ENCODE measurements around the gene ERCC2. TPM values are rescaled to one million over a fixed set of nuclear protein-coding genes. Genes with fewer than 3 reads are reported as not detected.

ERCC2 gene
- total RNA-seq, 2 experiments from 2014 or later: 17.3 to 21.4 TPM

DNA sequence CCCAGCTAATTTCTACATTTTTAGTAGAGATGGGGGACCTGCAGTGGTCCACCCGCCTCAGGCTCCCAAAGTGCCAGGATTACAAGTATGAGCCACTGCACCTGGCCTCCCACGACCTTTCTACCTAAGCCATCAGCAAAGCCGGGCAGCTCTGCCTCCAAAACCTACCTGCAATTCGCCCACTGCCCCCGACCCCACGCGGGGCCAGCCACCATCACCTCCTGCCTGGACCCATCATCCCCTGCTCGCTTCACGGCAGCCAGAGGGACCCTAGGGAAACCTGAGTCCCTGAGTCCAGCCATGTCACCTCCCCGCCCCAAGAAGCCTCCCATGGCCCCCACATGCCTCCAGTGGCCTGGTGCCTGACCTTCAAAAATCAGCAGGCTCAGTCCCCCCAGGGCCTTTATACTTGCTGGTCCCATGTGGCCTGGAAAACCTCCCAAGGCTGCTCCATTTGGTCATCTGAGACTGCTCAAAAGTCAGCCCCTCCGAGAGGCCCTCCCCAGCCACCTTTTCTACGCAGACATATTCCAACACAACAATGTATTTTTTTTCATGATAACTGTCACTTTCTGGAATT lies 12.1 kb downstream of the ERCC2 start:
- CTCF ChIA-PET: interaction anchor here (1.2 kb wide), 1 partner anchor 20 kb away, joined by 4 read pairs; no protein-coding TSS in a partner anchor
- no peak overlapping the region for H3K4me3 Mint-ChIP-seq
- H3K36me3 Mint-ChIP-seq (ENCODE audit: low read depth): peaks cover 6% of the 10 kb centered on the region
- peaks cover 2% of the 10 kb centered on the region for H3K4me1 Mint-ChIP-seq
- H3K9me3 Mint-ChIP-seq: no peaks in the 10 kb centered on the region
- no peak for DNase-seq
- no peak overlapping the region for H3K27ac Mint-ChIP-seq
- POLR2A ChIA-PET: interaction anchor here (0.8 kb wide), 1 partner anchor 13 kb away, joined by 3 read pairs; no protein-coding TSS in a partner anchor
- no peaks in the 10 kb centered on the region for H3K27me3 Mint-ChIP-seq

DNA sequence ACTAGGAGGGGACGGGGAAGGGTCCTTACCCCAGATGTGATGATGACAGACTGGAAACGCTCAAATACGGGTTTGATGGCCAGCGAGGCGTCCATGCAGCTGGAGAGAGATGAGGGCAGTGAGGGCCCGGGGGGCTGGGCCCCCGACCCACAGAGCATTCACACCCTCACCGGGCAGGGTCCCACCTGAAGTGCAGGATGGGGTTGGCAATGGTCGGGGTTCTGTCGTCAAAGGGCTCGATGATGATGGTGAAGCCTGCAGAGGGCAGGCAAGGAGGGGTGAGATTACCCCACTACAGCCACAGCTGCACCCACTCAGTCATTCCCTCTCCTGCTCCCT lies 13.0 kb downstream of the ERCC2 start:
- ChIA-PET POLR2A (no interaction called here), CTCF (interaction anchor here (1.2 kb wide), 1 partner anchor 19 kb away, joined by 4 read pairs; no protein-coding TSS in a partner anchor)
- Mint-ChIP-seq H3K27me3 (no peaks in the 10 kb centered on the region), H3K4me1 (peaks cover 2% of the 10 kb centered on the region), H3K4me3 (no peak overlapping the region), H3K36me3 (ENCODE audit: low read depth) (peaks cover 6% of the 10 kb centered on the region), H3K27ac (no peak overlapping the region), H3K9me3 (no peaks in the 10 kb centered on the region)
- no peak for DNase-seq

DNA sequence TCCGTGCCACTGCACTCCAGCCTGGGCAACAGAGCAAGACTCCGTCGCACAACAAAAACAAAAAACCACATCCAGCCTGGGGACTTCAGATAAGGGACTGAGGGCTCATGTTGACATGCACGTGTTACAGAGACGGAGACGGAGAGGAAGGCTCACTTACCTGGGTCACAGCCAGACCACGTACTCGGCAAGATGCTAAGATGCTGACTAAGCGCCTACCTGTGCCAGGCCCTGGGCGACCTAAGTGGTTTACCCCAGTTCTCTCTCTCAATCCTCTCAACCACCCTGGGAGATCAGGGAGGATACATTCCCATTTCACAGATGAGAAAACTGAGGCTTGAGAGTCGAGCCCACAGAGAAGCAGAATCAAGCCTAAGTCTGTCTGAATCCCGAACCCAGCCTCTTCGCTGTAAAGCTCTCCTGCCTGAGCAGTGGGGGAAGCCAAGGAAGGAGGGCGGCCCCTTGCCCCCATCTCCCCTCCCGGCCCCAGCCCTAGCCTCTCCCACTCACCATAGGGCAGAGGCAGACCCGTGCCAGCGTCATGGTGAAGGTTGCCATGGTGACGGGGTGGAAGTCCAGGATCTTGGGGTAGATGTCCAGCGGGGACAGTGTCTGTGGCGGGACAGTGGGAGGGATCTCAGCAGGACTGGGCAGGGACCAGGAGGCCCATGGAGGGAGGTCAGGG lies 13.5 kb downstream of the ERCC2 start:
- Mint-ChIP-seq H3K27ac (no peak overlapping the region), H3K4me1 (peaks cover 2% of the 10 kb centered on the region), H3K9me3 (no peaks in the 10 kb centered on the region), H3K27me3 (no peaks in the 10 kb centered on the region), H3K4me3 (no peak overlapping the region), H3K36me3 (ENCODE audit: low read depth) (peaks cover 6% of the 10 kb centered on the region)
- ChIA-PET POLR2A (no interaction called here), CTCF (interaction anchor here (1.8 kb wide), 1 partner anchor 18 kb away, joined by 5 read pairs; no protein-coding TSS in a partner anchor)
- DNase-seq: no peak

DNA sequence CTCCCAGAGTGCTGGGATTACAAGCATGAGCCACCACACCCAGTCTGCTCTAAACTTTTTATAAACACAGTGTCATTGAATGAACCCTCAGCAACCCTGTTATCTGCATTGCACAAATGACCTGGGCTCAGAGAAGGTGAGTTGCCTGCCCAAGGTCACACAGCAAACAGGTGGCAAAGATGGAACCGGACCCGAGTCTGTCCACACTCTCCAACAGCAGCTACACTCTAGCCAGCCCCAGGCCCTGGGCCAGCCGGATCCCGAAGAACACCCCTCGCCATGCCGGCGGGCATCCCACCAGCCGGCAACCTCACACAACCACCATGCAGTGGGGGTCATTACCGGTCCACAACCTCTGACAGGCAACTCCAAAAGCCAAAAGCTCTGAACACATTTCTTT lies 14.5 kb downstream of the ERCC2 start:
- Mint-ChIP-seq H3K27me3 (no peaks in the 10 kb centered on the region), H3K4me1 (peaks cover 2% of the 10 kb centered on the region), H3K36me3 (ENCODE audit: low read depth) (peaks cover 6% of the 10 kb centered on the region), H3K4me3 (no peak overlapping the region), H3K27ac (no peak overlapping the region), H3K9me3 (no peaks in the 10 kb centered on the region)
- no peak for DNase-seq
- CTCF ChIA-PET: interaction anchor here (1.8 kb wide), 1 partner anchor 17 kb away, joined by 5 read pairs; no protein-coding TSS in a partner anchor
- POLR2A ChIA-PET: no interaction called here

DNA sequence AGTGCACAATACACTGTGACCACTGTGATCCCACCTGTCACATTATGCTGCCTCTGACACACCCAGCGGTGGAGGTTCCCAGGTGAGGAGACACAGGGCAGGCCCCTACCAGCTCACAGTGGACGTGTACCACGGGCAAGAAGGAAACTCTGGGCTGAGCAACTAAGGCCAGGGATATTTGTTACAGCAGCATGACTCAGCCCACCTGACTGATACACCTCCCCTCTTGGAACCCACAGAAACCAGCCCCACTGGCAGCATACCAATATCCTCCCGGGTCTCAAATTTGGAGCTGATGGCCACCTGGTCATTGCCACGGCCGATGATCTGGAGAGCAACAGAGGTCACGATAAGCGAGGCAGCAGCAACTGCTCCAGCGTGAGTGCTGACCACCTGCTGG lies 15.0 kb downstream of the ERCC2 start:
- no peak overlapping the region for H3K27ac Mint-ChIP-seq

DNA sequence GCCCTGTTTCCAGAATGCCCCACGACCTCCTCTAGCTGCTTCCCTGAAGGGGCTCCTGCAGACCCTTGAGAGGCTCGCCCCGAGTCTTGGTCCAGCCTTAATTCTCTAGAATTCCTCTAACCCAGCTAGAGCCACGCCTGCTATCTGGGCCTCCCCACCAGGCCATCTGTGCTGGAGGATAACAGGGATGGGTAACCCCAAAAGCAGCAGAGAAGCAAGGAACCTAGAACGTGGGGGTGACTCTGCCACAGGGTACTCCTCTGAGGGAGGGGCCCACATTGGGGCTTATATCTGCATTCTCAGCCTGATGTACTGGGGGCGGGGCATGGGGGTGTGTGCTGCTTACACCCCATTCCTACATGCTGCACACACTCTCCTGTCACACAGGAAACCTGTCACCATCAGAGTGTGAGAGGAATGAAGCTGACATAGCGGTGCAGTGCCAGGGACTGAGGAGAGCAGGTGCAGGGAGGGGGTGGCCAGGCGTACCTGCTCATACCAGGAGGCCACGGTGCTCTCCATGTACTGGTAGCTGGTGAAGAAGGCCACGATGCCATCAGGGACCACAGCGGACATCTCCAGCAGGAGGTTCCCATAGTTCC lies 16.0 kb downstream of the ERCC2 start:
- H3K4me3 Mint-ChIP-seq: no peak overlapping the region
- H3K4me1 Mint-ChIP-seq: no peaks in the 10 kb centered on the region
- POLR2A ChIA-PET: no interaction called here
- peaks cover 6% of the 10 kb centered on the region for H3K36me3 Mint-ChIP-seq (ENCODE audit: low read depth)
- H3K9me3 Mint-ChIP-seq: no peaks in the 10 kb centered on the region
- no peaks in the 10 kb centered on the region for H3K27me3 Mint-ChIP-seq
- CTCF ChIA-PET: no interaction called here
- H3K27ac Mint-ChIP-seq: no peak overlapping the region
- DNase-seq: no peak

More for the DNA sequence above, 15.0 kb downstream of the ERCC2 start:
- no peak for DNase-seq
- H3K4me1 Mint-ChIP-seq: peaks cover 2% of the 10 kb centered on the region
- ChIA-PET CTCF (interaction anchor here (1.8 kb wide), 1 partner anchor 17 kb away, joined by 5 read pairs; no protein-coding TSS in a partner anchor), POLR2A (no interaction called here)
- peaks cover 6% of the 10 kb centered on the region for H3K36me3 Mint-ChIP-seq (ENCODE audit: low read depth)
- no peaks in the 10 kb centered on the region for H3K27me3 Mint-ChIP-seq
- H3K4me3 Mint-ChIP-seq: no peak overlapping the region
- no peaks in the 10 kb centered on the region for H3K9me3 Mint-ChIP-seq

DNA sequence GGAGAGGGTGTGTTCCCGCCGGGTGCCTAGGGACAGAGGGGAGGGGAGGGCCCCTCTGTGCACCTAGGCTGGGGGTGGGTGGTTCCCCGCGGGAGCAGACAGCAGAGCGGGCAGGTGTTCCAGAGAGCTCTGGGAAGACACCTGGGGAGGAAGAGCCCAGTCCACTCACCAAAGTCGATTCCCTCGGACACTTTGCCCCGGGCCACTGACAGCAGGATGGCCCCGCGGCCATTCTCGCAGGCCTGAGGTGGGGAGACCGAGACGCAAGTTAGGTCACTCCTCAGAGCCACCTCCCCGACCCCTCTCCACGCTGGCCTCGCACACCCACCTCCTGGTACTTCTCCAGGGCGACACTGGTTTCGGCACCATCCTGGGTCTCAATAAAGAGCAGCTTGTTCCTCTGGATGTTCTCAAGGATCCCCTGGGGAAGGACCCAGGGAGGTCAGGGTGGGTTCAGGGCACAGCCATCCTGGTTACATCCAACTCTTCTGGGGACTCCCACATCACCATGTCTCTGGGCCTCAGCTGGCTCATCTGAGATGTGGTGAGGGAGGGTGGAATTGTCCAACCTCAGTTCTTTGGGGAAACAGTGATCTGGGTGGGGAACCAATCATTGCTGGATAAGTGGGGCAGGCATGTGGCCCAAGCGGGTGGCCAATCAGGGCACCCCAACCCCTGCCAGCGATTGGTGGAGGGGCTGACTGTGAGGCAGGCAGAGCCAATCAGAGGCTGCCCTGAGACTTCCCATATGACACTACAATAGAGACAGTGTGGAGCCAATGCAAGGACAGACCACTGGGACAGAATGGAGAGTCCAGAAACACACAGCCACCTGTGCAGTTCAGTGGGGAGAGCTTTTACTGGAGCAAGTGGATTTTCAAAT lies 17.2 kb downstream of the ERCC2 start:
- DNase-seq: no peak
- ChIA-PET POLR2A (no interaction called here), CTCF (no interaction called here)
- no peaks in the 10 kb centered on the region for H3K4me1 Mint-ChIP-seq
- peaks cover 6% of the 10 kb centered on the region for H3K36me3 Mint-ChIP-seq (ENCODE audit: low read depth)
- no peak overlapping the region for H3K27ac Mint-ChIP-seq
- H3K4me3 Mint-ChIP-seq: no peak overlapping the region
- no peaks in the 10 kb centered on the region for H3K9me3 Mint-ChIP-seq
- no peaks in the 10 kb centered on the region for H3K27me3 Mint-ChIP-seq

DNA sequence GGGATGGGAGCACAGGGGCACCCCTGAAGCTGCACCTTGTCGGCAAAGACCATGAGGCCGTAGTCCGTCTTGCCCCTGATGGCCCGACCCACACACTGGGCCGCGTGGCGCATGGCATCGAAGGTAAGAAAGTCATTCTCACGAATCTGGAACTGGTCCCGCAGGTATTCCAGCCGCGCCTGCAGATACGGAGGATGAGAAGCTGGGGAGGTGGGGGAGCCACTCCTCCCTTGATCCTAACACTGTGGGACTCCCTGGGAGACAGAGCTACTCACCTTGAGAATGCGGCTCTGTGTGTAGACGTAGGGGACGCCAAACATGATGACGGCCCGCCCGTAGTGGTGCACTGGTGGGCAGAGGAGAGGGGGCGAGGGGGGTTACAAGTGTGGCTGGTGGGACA lies 17.9 kb downstream of the ERCC2 start:
- ChIA-PET POLR2A (no interaction called here), CTCF (no interaction called here)
- Mint-ChIP-seq H3K27ac (no peak overlapping the region), H3K4me1 (no peaks in the 10 kb centered on the region), H3K27me3 (no peaks in the 10 kb centered on the region), H3K36me3 (ENCODE audit: low read depth) (peaks cover 6% of the 10 kb centered on the region), H3K4me3 (no peak overlapping the region), H3K9me3 (no peaks in the 10 kb centered on the region)
- DNase-seq: no peak

DNA sequence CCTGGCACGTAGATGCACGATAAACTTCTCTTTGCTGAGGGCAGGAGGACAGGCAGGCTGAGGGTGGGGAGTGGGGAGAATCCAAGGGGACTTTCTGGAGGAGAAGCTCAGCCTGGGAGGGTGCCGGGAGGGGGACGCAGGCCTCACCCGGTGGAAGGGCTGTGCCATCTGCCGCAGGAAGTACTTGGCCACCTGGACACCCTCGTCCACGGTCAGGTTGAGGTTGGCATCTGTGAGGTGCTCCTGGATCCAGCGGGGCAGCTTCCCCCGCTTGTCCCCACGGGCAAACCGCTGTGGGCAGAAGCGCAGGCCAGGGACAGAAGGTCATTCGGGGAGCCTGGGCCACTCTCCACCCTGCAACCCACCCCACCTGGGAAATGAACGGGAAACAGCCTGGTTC lies 18.3 kb downstream of the ERCC2 start:
- H3K27me3 Mint-ChIP-seq: no peaks in the 10 kb centered on the region
- H3K27ac Mint-ChIP-seq: no peak overlapping the region
- H3K4me1 Mint-ChIP-seq: no peaks in the 10 kb centered on the region
- POLR2A ChIA-PET: no interaction called here
- DNase-seq: no peak
- no peaks in the 10 kb centered on the region for H3K9me3 Mint-ChIP-seq
- no peak overlapping the region for H3K4me3 Mint-ChIP-seq
- H3K36me3 Mint-ChIP-seq (ENCODE audit: low read depth): peaks cover 4% of the 10 kb centered on the region
- CTCF ChIA-PET: interaction anchor here (0.6 kb wide), 1 partner anchor 1203 kb away, joined by 3 read pairs; no protein-coding TSS in a partner anchor

DNA sequence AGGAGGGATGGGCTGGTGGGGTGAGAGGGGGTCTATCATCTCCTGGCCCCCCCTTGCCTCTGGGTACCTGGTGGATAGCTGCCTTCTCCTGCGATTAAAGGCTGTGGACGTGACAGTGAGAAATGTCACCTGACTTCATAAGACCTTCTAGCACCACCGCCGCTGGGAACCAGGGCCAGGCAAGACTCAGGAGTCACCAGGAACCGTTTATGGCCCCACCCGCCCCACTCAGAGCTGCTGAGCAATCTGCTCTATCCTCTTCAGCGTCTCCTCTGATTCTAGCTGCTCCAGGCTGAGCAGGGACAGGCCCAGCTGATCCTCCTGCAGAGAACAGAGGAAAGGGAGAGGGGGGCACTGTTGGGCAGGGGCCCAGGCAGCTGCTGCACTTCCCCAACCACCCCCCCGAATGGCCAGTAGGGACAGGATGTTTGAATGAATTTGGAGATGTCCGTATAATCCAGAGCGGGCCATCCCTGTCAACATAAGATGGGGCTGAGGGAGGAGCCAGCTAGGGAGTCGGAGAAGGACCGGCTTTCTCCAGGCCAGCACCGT lies 18.9 kb downstream of the ERCC2 start:
- DNase-seq: no peak
- CTCF ChIA-PET: interaction anchor here (0.6 kb wide), 1 partner anchor 1204 kb away, joined by 3 read pairs; no protein-coding TSS in a partner anchor
- Mint-ChIP-seq H3K27ac (no peak overlapping the region), H3K36me3 (ENCODE audit: low read depth) (peaks cover 4% of the 10 kb centered on the region), H3K4me1 (no peaks in the 10 kb centered on the region), H3K4me3 (no peak overlapping the region), H3K27me3 (no peaks in the 10 kb centered on the region), H3K9me3 (no peaks in the 10 kb centered on the region)
- POLR2A ChIA-PET: no interaction called here

DNA sequence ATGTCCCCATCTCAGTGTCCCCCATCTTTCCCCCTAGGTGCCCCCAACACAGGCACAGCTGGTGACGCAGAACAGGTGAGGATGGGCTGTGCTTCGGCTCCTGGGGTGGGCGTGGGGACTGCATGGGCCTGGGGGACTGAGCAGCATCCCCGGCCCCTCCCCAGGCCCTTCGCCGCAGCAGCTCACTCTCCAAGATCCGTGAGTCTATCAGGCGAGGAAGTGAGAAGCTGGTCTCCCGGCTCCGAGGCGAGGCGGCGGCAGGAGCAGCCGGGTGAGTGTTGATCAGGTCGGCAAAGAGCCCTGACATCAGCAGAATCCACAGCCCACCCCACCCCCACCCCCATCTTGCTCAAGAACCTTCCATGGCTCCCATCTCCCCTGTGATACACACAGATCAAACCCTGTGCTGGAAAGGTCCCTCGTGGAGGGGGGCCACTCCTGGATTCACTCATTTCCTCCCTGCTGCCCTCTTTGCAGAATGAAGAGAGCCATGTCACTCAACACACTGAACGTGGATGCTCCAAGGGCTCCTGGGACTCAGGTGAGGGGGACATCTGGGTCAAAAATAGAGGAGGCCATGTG lies 19.8 kb downstream of the ERCC2 start:
- no peaks in the 10 kb centered on the region for H3K9me3 Mint-ChIP-seq
- H3K27me3 Mint-ChIP-seq: peaks cover 6% of the 10 kb centered on the region
- POLR2A ChIA-PET: no interaction called here
- no peak for DNase-seq
- H3K36me3 Mint-ChIP-seq (ENCODE audit: low read depth): peaks cover 4% of the 10 kb centered on the region
- H3K27ac Mint-ChIP-seq: no peak overlapping the region
- CTCF ChIA-PET: no interaction called here
- no peak overlapping the region for H3K4me3 Mint-ChIP-seq
- no peaks in the 10 kb centered on the region for H3K4me1 Mint-ChIP-seq

DNA sequence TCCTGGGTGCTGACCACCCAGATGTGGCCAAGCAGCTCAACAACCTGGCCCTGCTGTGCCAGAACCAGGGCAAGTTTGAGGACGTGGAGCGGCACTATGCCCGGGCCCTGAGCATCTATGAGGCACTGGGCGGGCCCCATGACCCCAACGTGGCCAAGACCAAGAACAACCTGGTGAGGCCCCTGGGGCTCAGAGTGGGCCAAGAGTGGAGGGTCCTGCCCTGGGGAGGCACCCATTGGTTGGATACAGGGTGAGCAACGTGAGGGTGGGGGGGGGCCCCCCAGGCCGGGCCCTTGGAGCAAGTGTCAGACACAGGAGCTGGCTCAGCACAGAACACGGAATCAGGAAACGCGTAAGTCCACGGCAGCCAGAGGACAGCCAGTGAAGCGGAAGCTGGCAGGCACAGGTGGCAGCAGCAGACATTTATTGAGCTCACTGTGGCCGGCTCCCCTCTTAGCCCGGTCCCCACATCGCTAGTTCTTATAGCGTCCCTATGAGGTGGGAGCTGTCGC lies 20.9 kb downstream of the ERCC2 start:
- no peak for DNase-seq
- POLR2A ChIA-PET: no interaction called here
- Mint-ChIP-seq H3K27me3 (peaks cover 8% of the 10 kb centered on the region), H3K4me1 (no peaks in the 10 kb centered on the region), H3K27ac (no peak overlapping the region), H3K4me3 (no peak overlapping the region), H3K36me3 (ENCODE audit: low read depth) (no peaks in the 10 kb centered on the region), H3K9me3 (no peaks in the 10 kb centered on the region)
- CTCF ChIA-PET: no interaction called here

Measured in activated CD4-positive, alpha-beta T cell treated with anti-CD3 and anti-CD28 coated beads, Interleukin-2, amount 10 ng/mL, durations not matched to agents 7 days and 5 days (primary cell).